ENCODE data around the gene MAGI1. TPM values are rescaled to one million over a fixed set of nuclear protein-coding genes. Genes with fewer than 3 reads are reported as not detected.

Gene MAGI1
- polyA plus RNA-seq, 3 donors: not detected

- no peak for TF ChIP-seq CTCF (IDR thresholded peaks at IDR 0.05)
- Histone ChIP-seq H3K27me3 (ENCODE audit: control insufficient read depth in 2 of 2, insufficient read depth in 2 of 2, low read length in 2 of 2) (no peaks in the 10 kb centered on the region), H3K79me2 (ENCODE audit: insufficient read depth, low read length) (no peaks in the 10 kb centered on the region), H3K27ac (ENCODE audit: low read depth in 1 of 2, low read length in 2 of 2) (no peak overlapping the region), H3K36me3 (replicated peaks in 1 of 2; ENCODE audit: control insufficient read depth in 1 of 2, insufficient read depth in 2 of 2, low read length in 2 of 2) (no peaks in the 10 kb centered on the region), H2AFZ (ENCODE audit: insufficient read depth, low read depth, low read length, poor library complexity, severe bottlenecking) (no peak overlapping the region), H3K4me1 (ENCODE audit: control insufficient read depth in 1 of 2, insufficient read depth in 2 of 2, low read length in 2 of 2) (no peaks in the 10 kb centered on the region), H3K4me2 (replicated peaks; ENCODE audit: extremely low read depth, low read length, poor library complexity, severe bottlenecking) (no peak overlapping the region), H3K9me3 (replicated peaks in 1 of 2; ENCODE audit: control insufficient read depth in 1 of 2, insufficient read depth in 1 of 2, low read length in 2 of 2) (no peaks in the 10 kb centered on the region), H4K20me1 (ENCODE audit: insufficient read depth, low read length) (no peaks in the 10 kb centered on the region), H3K4me3 (replicated peaks in 1 of 3; ENCODE audit: low read depth in 2 of 3, low read length in 3 of 3) (no peak overlapping the region), H3K9ac (ENCODE audit: insufficient read depth, low read length, poor library complexity, severe bottlenecking) (no peak overlapping the region)
- no CpG with 5 or more reads among the region's 4 CpGs for WGBS (ENCODE audit: insufficient coverage)
- DNase-seq: no peak
- H3K4me1 Mint-ChIP-seq: no peaks in the 10 kb centered on the region
- intact Hi-C loops (cut with micrococcal nuclease): no loop called here
- H3K27ac Mint-ChIP-seq: no peak overlapping the region
- H3K36me3 Mint-ChIP-seq: no peaks in the 10 kb centered on the region
- H3K9me3 Mint-ChIP-seq: peaks cover 0 to 7% (median 0%) of the 10 kb centered on the region in 7 donors
- H3K27me3 Mint-ChIP-seq (ENCODE audit: low read depth in 3 of 3): peaks cover 0 to 1% (median 1%) of the 10 kb centered on the region in 3 donors
- no peak overlapping the region for H3K4me3 Mint-ChIP-seq
Observed at GRCh38 chr3:65811086-65811761, 227.5 kb downstream of the MAGI1 start.

GRCh38 chr3:65810302-65810701 is 228.4 kb downstream of the MAGI1 start:
- no peaks in the 10 kb centered on the region for H3K4me1 Mint-ChIP-seq
- Histone ChIP-seq H3K4me3 (replicated peaks in 1 of 3; ENCODE audit: low read depth in 2 of 3, low read length in 3 of 3) (no peak overlapping the region), H3K4me1 (ENCODE audit: control insufficient read depth in 1 of 2, insufficient read depth in 2 of 2, low read length in 2 of 2) (no peaks in the 10 kb centered on the region), H3K9ac (ENCODE audit: insufficient read depth, low read length, poor library complexity, severe bottlenecking) (no peak overlapping the region), H3K79me2 (ENCODE audit: insufficient read depth, low read length) (no peaks in the 10 kb centered on the region), H4K20me1 (ENCODE audit: insufficient read depth, low read length) (no peaks in the 10 kb centered on the region), H3K27ac (ENCODE audit: low read depth in 1 of 2, low read length in 2 of 2) (no peak overlapping the region), H3K27me3 (ENCODE audit: control insufficient read depth in 2 of 2, insufficient read depth in 2 of 2, low read length in 2 of 2) (no peaks in the 10 kb centered on the region), H3K36me3 (replicated peaks in 1 of 2; ENCODE audit: control insufficient read depth in 1 of 2, insufficient read depth in 2 of 2, low read length in 2 of 2) (no peaks in the 10 kb centered on the region), H2AFZ (ENCODE audit: insufficient read depth, low read depth, low read length, poor library complexity, severe bottlenecking) (no peak overlapping the region), H3K9me3 (replicated peaks in 1 of 2; ENCODE audit: control insufficient read depth in 1 of 2, insufficient read depth in 1 of 2, low read length in 2 of 2) (no peaks in the 10 kb centered on the region), H3K4me2 (replicated peaks; ENCODE audit: extremely low read depth, low read length, poor library complexity, severe bottlenecking) (no peak overlapping the region)
- no peak overlapping the region for H3K27ac Mint-ChIP-seq
- no peak for TF ChIP-seq CTCF (IDR thresholded peaks at IDR 0.05)
- peaks cover 0 to 7% (median 0%) of the 10 kb centered on the region in 7 donors for H3K9me3 Mint-ChIP-seq
- intact Hi-C loops (cut with micrococcal nuclease): no loop called here
- peaks cover 0 to 1% (median 1%) of the 10 kb centered on the region in 3 donors for H3K27me3 Mint-ChIP-seq (ENCODE audit: low read depth in 3 of 3)
- WGBS (ENCODE audit: insufficient coverage): no CpG with 5 or more reads among the region's 7 CpGs
- no peak for DNase-seq
- no peaks in the 10 kb centered on the region for H3K36me3 Mint-ChIP-seq
- no peak overlapping the region for H3K4me3 Mint-ChIP-seq

Data from CD14-positive monocyte (primary cell).